Measurements from ENCODE around the gene NME8. TPM values are rescaled to one million over a fixed set of nuclear protein-coding genes. Genes with fewer than 3 reads are reported as not detected.

Gene NME8
- total RNA-seq, 1 experiment from 2014 or later = not detected

DNA sequence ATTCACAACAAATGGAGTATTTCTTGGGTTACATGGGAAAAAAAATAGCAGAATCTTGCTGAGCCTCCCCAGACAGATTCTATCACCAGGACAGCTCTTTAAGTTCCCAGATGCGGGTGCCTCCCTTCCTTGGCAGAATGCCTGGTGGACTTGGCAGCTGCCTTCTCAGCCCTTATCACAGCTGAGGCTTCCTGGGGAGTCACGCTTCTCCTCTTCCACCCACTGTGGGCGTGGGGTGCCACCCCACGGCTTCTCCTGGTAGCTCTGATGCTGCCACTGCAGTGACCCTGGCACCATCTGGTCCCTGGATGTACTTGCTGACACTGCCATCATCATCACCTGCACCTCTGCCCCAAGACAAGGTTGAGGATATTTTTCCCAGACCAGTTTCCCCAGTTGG, 16.2 kb upstream of the NME8 start:
- ChIA-PET CTCF (no interaction called here), POLR2A (ENCODE audit: low non-redundant PET) (no interaction called here)
- Histone ChIP-seq H3K27ac (ENCODE audit: low read depth, low read length, poor library complexity, severe bottlenecking) (no peak overlapping the region), H3K4me1 (ENCODE audit: insufficient read depth, low read length, poor library complexity, severe bottlenecking) (no peaks in the 10 kb centered on the region), H3K27me3 (replicated peaks; ENCODE audit: insufficient read depth, low read depth, low read length, poor library complexity) (no peaks in the 10 kb centered on the region), H3K9me3 (ENCODE audit: low read depth, low read length, poor library complexity, severe bottlenecking) (no peaks in the 10 kb centered on the region), H3K4me3 (ENCODE audit: low read depth, low read length, poor library complexity, severe bottlenecking) (no peak overlapping the region), H3K36me3 (ENCODE audit: insufficient read depth, low read length, poor library complexity, severe bottlenecking) (no peaks in the 10 kb centered on the region)
- peak; percentile 74 for DNase-seq (ENCODE audit: low spot score)
- TF ChIP-seq EZH2 (IDR thresholded peaks at IDR 0.05; ENCODE audit: borderline replicate concordance, low read depth, low read length, poor library complexity, severe bottlenecking) (no peak), CTCF (conservative IDR thresholded peaks at IDR 0.05; ENCODE audit: low read depth, low read length) (peak; percentile 29; the same call in 1 of the 2 replicates)
- intact Hi-C loops (cut with micrococcal nuclease; ENCODE audit: unreplicated experiment) = loop anchor here (2.0 to 5.0 kb wide), 2 partner anchors 545 to 625 kb away; no protein-coding TSS in a partner anchor
- BruUV-seq (replicated peaks) = no TSS peak

GRCh38 chr7:37833107-37833817, 15.1 kb upstream of the NME8 start:
- BruUV-seq (replicated peaks) = no TSS peak
- CTCF ChIA-PET = no interaction called here
- Histone ChIP-seq H3K27me3 (replicated peaks; ENCODE audit: insufficient read depth, low read depth, low read length, poor library complexity) (no peaks in the 10 kb centered on the region), H3K4me3 (ENCODE audit: low read depth, low read length, poor library complexity, severe bottlenecking) (peak overlapping the region; percentile 36), H3K27ac (ENCODE audit: low read depth, low read length, poor library complexity, severe bottlenecking) (no peak overlapping the region), H3K9me3 (ENCODE audit: low read depth, low read length, poor library complexity, severe bottlenecking) (no peaks in the 10 kb centered on the region), H3K4me1 (ENCODE audit: insufficient read depth, low read length, poor library complexity, severe bottlenecking) (no peaks in the 10 kb centered on the region), H3K36me3 (ENCODE audit: insufficient read depth, low read length, poor library complexity, severe bottlenecking) (no peaks in the 10 kb centered on the region)
- POLR2A ChIA-PET (ENCODE audit: low non-redundant PET) = no interaction called here
- peak; percentile 67 for DNase-seq (ENCODE audit: low spot score)
- TF ChIP-seq EZH2 (IDR thresholded peaks at IDR 0.05; ENCODE audit: borderline replicate concordance, low read depth, low read length, poor library complexity, severe bottlenecking) (no peak), CTCF (conservative IDR thresholded peaks at IDR 0.05; ENCODE audit: low read depth, low read length) (peak; percentile 75)
- intact Hi-C loops (cut with micrococcal nuclease; ENCODE audit: unreplicated experiment) = loop anchor here (2.0 to 5.0 kb wide), 2 partner anchors 546 to 626 kb away; no protein-coding TSS in a partner anchor

DNA sequence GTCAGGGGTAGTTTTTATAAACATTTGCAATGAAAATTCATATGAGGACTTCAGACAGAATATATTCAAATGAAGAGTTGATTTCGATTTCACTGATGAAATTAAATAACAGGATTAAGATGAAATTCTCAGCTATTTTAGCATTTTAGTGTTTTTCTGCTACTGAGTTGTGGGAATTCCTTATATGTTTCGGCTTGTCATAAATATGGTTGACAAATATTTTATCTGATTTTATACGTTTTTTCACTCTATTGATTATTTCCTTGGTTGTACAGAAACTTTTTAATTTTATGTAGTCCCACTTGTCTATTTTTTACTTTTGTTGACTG, 14.6 kb upstream of the NME8 start:
- H3K9me3 ChIP-seq (ENCODE audit: low read depth, low read length, poor library complexity, severe bottlenecking) = no peaks in the 10 kb centered on the region
- no peaks in the 10 kb centered on the region for H3K4me1 ChIP-seq (ENCODE audit: insufficient read depth, low read length, poor library complexity, severe bottlenecking)
- CTCF ChIA-PET = no interaction called here
- TF ChIP-seq EZH2 (IDR thresholded peaks at IDR 0.05; ENCODE audit: borderline replicate concordance, low read depth, low read length, poor library complexity, severe bottlenecking) (no peak), CTCF (conservative IDR thresholded peaks at IDR 0.05; ENCODE audit: low read depth, low read length) (0 out of 2 replicates have a peak, but pooled peaks have one; percentile 4)
- H3K27ac ChIP-seq (ENCODE audit: low read depth, low read length, poor library complexity, severe bottlenecking) = no peak overlapping the region
- H3K27me3 ChIP-seq (replicated peaks; ENCODE audit: insufficient read depth, low read depth, low read length, poor library complexity) = no peaks in the 10 kb centered on the region
- POLR2A ChIA-PET (ENCODE audit: low non-redundant PET) = no interaction called here
- no peaks in the 10 kb centered on the region for H3K36me3 ChIP-seq (ENCODE audit: insufficient read depth, low read length, poor library complexity, severe bottlenecking)
- BruUV-seq (replicated peaks) = no TSS peak
- no peak overlapping the region for H3K4me3 ChIP-seq (ENCODE audit: low read depth, low read length, poor library complexity, severe bottlenecking)
- no peak for DNase-seq (ENCODE audit: low spot score)
- intact Hi-C loops (cut with micrococcal nuclease; ENCODE audit: unreplicated experiment) = loop anchor here (2.0 to 5.0 kb wide), 2 partner anchors 547 to 626 kb away; no protein-coding TSS in a partner anchor
